GM12873 (cell line): ENCODE measurements around the gene RALGDS.
A peak's percentile ranks its signal among the peaks of the same experiment; 100 is the strongest.

Experiments used
- TF ChIP-seq, protein P1 (sequence below): IDR thresholded peaks from 2 replicates; pipeline ENCODE4 v1.5.1; 2012; ENCODE audit warnings: low read depth, mild to moderate bottlenecking, moderate library complexity, low read length, control low read depth; ENCODE audit not compliant: insufficient read depth; ENCODE audit errors: missing control alignments

RALGDS gene

GRCh38 chr9:133051966-133052539 lies 69.0 kb downstream of the RALGDS start:
- TF ChIP-seq, protein P1, sequence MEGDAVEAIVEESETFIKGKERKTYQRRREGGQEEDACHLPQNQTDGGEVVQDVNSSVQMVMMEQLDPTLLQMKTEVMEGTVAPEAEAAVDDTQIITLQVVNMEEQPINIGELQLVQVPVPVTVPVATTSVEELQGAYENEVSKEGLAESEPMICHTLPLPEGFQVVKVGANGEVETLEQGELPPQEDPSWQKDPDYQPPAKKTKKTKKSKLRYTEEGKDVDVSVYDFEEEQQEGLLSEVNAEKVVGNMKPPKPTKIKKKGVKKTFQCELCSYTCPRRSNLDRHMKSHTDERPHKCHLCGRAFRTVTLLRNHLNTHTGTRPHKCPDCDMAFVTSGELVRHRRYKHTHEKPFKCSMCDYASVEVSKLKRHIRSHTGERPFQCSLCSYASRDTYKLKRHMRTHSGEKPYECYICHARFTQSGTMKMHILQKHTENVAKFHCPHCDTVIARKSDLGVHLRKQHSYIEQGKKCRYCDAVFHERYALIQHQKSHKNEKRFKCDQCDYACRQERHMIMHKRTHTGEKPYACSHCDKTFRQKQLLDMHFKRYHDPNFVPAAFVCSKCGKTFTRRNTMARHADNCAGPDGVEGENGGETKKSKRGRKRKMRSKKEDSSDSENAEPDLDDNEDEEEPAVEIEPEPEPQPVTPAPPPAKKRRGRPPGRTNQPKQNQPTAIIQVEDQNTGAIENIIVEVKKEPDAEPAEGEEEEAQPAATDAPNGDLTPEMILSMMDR: no peak

- TF ChIP-seq, protein P1: no peak
Measured at GRCh38 chr9:133051281-133051900, 69.6 kb downstream of the RALGDS start.

GRCh38 chr9:133050781-133051180 lies 70.3 kb downstream of the RALGDS start:
- TF ChIP-seq, protein P1: no peak

GRCh38 chr9:133050142-133050541 lies 70.9 kb downstream of the RALGDS start:
- TF ChIP-seq, protein P1: no peak

- TF ChIP-seq, protein P1: no peak
Measured at GRCh38 chr9:133049043-133049442, 72.0 kb downstream of the RALGDS start.

- TF ChIP-seq, protein P1: peak; percentile 50
Measured at GRCh38 chr9:133048595-133048994, 72.4 kb downstream of the RALGDS start.
